ENCODE results near the gene GJC2.
A peak's percentile ranks its signal among the peaks of the same experiment; 100 is the strongest.

Gene GJC2

GRCh38 chr1:228164561-228165371 lies 15.0 kb downstream of the GJC2 start:
- Histone ChIP-seq H2AFZ (ENCODE audit: insufficient read depth, low read length, poor library complexity) (peak overlapping the region; percentile 95), H2AK5ac (ENCODE audit: low read length) (peak overlapping the region; percentile 89), H3K4me2 (ENCODE audit: low read length) (peak overlapping the region; percentile 57), H3K9me3 (ENCODE audit: insufficient read depth, low read depth, low read length) (no peaks in the 10 kb centered on the region), H3K27me3 (ENCODE audit: insufficient read depth, low read length) (no peaks in the 10 kb centered on the region), H2BK12ac (ENCODE audit: low read length) (no peak overlapping the region), H4K91ac (ENCODE audit: low read depth, low read length) (peak overlapping the region; percentile 90), H2BK5ac (ENCODE audit: low read depth, low read length, poor library complexity) (peak overlapping the region; percentile 75), H4K8ac (ENCODE audit: low read depth, low read length) (peak overlapping the region; percentile 99), H2BK120ac (ENCODE audit: insufficient read depth, low read length, poor library complexity) (peak overlapping the region; percentile 89), H3K4me1 (ENCODE audit: control insufficient read depth in 1 of 2, insufficient read depth in 2 of 2, low read length in 2 of 2) (peaks cover 21 to 23% of the 10 kb centered on the region in 2 experiments), H3K4me3 (ENCODE audit: low read depth, low read length) (peak overlapping the region; percentile 27), H3K79me2 (ENCODE audit: control insufficient read depth, insufficient read depth, low read length, poor library complexity) (peaks cover 8% of the 10 kb centered on the region), H3K79me1 (ENCODE audit: low read length) (peaks cover 21% of the 10 kb centered on the region), H3K18ac (ENCODE audit: low read length) (peak overlapping the region; percentile 84), H3K23ac (ENCODE audit: low read length) (no peak overlapping the region), H4K12ac (ENCODE audit: low read depth, low read length) (peak overlapping the region; percentile 93), H3K14ac (ENCODE audit: low read length) (peak overlapping the region; percentile 92), H3K9ac (ENCODE audit: low read length) (peak overlapping the region; percentile 14), H3K36me3 (ENCODE audit: control insufficient read depth in 1 of 2, insufficient read depth in 2 of 2, low read length in 2 of 2) (peaks cover 0 to 4% of the 10 kb centered on the region in 2 experiments), H3K4ac (ENCODE audit: low read depth, low read length) (peak overlapping the region; percentile 75), H3K27ac (ENCODE audit: low read depth, low read length) (peak overlapping the region; percentile 31)
- DNase-seq: no peak
- WGBS (ENCODE audit: extremely low coverage, insufficient coverage, insufficient read length): no CpG with 5 or more reads among the region's 20 CpGs

- Histone ChIP-seq H2BK12ac (ENCODE audit: low read length) (no peak within 1 kb of the TSS), H3K36me3 (ENCODE audit: control insufficient read depth in 1 of 2, insufficient read depth in 2 of 2, low read length in 2 of 2) (peaks cover 0 to 4% of the 10 kb centered on the region in 2 experiments), H2BK5ac (ENCODE audit: low read depth, low read length, poor library complexity) (peak within 1 kb of the TSS; percentile 100), H3K4me1 (ENCODE audit: control insufficient read depth in 1 of 2, insufficient read depth in 2 of 2, low read length in 2 of 2) (peaks cover 21 to 23% of the 10 kb centered on the region in 2 experiments), H4K12ac (ENCODE audit: low read depth, low read length) (peak within 1 kb of the TSS; percentile 99), H3K79me2 (ENCODE audit: control insufficient read depth, insufficient read depth, low read length, poor library complexity) (peaks cover 8% of the 10 kb centered on the region), H3K79me1 (ENCODE audit: low read length) (peaks cover 21% of the 10 kb centered on the region), H3K9me3 (ENCODE audit: insufficient read depth, low read depth, low read length) (no peaks in the 10 kb centered on the region), H3K4me3 (ENCODE audit: low read depth, low read length) (peak within 1 kb of the TSS; percentile 95), H3K14ac (ENCODE audit: low read length) (peak within 1 kb of the TSS; percentile 100), H3K18ac (ENCODE audit: low read length) (peak within 1 kb of the TSS; percentile 99), H3K4me2 (ENCODE audit: low read length) (peak within 1 kb of the TSS; percentile 83), H2AFZ (ENCODE audit: insufficient read depth, low read length, poor library complexity) (peak within 1 kb of the TSS; percentile 99), H2BK120ac (ENCODE audit: insufficient read depth, low read length, poor library complexity) (peak within 1 kb of the TSS; percentile 98), H3K23ac (ENCODE audit: low read length) (no peak within 1 kb of the TSS), H3K27ac (ENCODE audit: low read depth, low read length) (peak within 1 kb of the TSS; percentile 100), H3K4ac (ENCODE audit: low read depth, low read length) (peak within 1 kb of the TSS; percentile 94), H3K27me3 (ENCODE audit: insufficient read depth, low read length) (no peaks in the 10 kb centered on the region), H2AK5ac (ENCODE audit: low read length) (peak within 1 kb of the TSS; percentile 89), H4K8ac (ENCODE audit: low read depth, low read length) (peak within 1 kb of the TSS; percentile 100), H4K91ac (ENCODE audit: low read depth, low read length) (peak within 1 kb of the TSS; percentile 100), H3K9ac (ENCODE audit: low read length) (peak within 1 kb of the TSS; percentile 100)
- peak; percentile 98 to 100 for DNase-seq
- WGBS (ENCODE audit: extremely low coverage, insufficient coverage, insufficient read length): no CpG with 5 or more reads among the region's 93 CpGs
Observed at GRCh38 chr1:228165372-228166169, 15.8 kb downstream of the GJC2 start, which contains the start of gene IBA57. Gene IBA57, plus strand, starts transcription at chr1:228165804. Its CDS starts 13 bp downstream, at chr1:228165817.

- peaks cover 21% of the 10 kb centered on the region for H3K79me1 ChIP-seq (ENCODE audit: low read length)
- H2AK5ac ChIP-seq (ENCODE audit: low read length): peak overlapping the region; percentile 63
- no peak overlapping the region for H3K23ac ChIP-seq (ENCODE audit: low read length)
- peaks cover 0 to 4% of the 10 kb centered on the region in 2 experiments for H3K36me3 ChIP-seq (ENCODE audit: control insufficient read depth in 1 of 2, insufficient read depth in 2 of 2, low read length in 2 of 2)
- peak overlapping the region; percentile 95 for H3K4me3 ChIP-seq (ENCODE audit: low read depth, low read length)
- peak overlapping the region; percentile 57 for H3K18ac ChIP-seq (ENCODE audit: low read length)
- H2BK12ac ChIP-seq (ENCODE audit: low read length): no peak overlapping the region
- peak overlapping the region; percentile 87 for H3K9ac ChIP-seq (ENCODE audit: low read length)
- H3K27me3 ChIP-seq (ENCODE audit: insufficient read depth, low read length): no peaks in the 10 kb centered on the region
- H4K12ac ChIP-seq (ENCODE audit: low read depth, low read length): peak overlapping the region; percentile 83
- H2BK120ac ChIP-seq (ENCODE audit: insufficient read depth, low read length, poor library complexity): no peak overlapping the region
- H2BK5ac ChIP-seq (ENCODE audit: low read depth, low read length, poor library complexity): peak overlapping the region; percentile 7
- peak; percentile 64 to 69 for DNase-seq
- H3K4me2 ChIP-seq (ENCODE audit: low read length): peak overlapping the region; percentile 83
- no CpG with 5 or more reads among the region's 26 CpGs for WGBS (ENCODE audit: extremely low coverage, insufficient coverage, insufficient read length)
- no peaks in the 10 kb centered on the region for H3K9me3 ChIP-seq (ENCODE audit: insufficient read depth, low read depth, low read length)
- peaks cover 21 to 23% of the 10 kb centered on the region in 2 experiments for H3K4me1 ChIP-seq (ENCODE audit: control insufficient read depth in 1 of 2, insufficient read depth in 2 of 2, low read length in 2 of 2)
- peak overlapping the region; percentile 11 for H2AFZ ChIP-seq (ENCODE audit: insufficient read depth, low read length, poor library complexity)
- H4K8ac ChIP-seq (ENCODE audit: low read depth, low read length): peak overlapping the region; percentile 73
- H3K79me2 ChIP-seq (ENCODE audit: control insufficient read depth, insufficient read depth, low read length, poor library complexity): peaks cover 8% of the 10 kb centered on the region
- no peak overlapping the region for H3K27ac ChIP-seq (ENCODE audit: low read depth, low read length)
- H3K14ac ChIP-seq (ENCODE audit: low read length): peak overlapping the region; percentile 41
- peak overlapping the region; percentile 79 for H4K91ac ChIP-seq (ENCODE audit: low read depth, low read length)
- peak overlapping the region; percentile 59 for H3K4ac ChIP-seq (ENCODE audit: low read depth, low read length)
Observed at GRCh38 chr1:228166170-228166936, 16.6 kb downstream of the GJC2 start.

All from trophoblast cell (in vitro differentiated cells and primary cell).